ENCODE data around the gene ADAMTS17.

DNA sequence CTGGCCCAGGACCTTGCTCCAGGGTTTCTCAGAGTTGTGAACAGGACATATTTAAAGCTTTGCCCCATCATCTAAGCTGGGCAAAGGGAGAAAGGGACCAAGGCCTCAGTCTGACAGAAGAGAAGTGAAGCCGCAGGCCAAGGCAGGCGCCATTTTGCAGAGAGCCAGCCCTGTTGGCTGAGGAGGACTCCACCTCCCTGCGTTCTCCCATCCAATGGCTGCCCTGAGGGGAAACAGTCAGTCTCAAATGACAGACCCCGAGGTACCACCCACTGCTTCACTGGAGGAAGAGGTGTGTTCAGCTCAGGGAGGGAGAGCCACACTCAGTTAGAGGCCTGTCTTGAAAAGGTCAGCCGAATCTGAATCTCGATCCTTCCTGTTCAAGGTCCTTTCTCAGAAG, 86.1 kb downstream of the ADAMTS17 start:
- TF ChIP-seq, protein P1, sequence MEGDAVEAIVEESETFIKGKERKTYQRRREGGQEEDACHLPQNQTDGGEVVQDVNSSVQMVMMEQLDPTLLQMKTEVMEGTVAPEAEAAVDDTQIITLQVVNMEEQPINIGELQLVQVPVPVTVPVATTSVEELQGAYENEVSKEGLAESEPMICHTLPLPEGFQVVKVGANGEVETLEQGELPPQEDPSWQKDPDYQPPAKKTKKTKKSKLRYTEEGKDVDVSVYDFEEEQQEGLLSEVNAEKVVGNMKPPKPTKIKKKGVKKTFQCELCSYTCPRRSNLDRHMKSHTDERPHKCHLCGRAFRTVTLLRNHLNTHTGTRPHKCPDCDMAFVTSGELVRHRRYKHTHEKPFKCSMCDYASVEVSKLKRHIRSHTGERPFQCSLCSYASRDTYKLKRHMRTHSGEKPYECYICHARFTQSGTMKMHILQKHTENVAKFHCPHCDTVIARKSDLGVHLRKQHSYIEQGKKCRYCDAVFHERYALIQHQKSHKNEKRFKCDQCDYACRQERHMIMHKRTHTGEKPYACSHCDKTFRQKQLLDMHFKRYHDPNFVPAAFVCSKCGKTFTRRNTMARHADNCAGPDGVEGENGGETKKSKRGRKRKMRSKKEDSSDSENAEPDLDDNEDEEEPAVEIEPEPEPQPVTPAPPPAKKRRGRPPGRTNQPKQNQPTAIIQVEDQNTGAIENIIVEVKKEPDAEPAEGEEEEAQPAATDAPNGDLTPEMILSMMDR (conservative IDR thresholded peaks at IDR 0.05; ENCODE audit: low read depth, low read length), result no peak
- no peak for TF ChIP-seq EZH2 (IDR thresholded peaks at IDR 0.05; ENCODE audit: borderline replicate concordance, low read depth, low read length, poor library complexity, severe bottlenecking)
